ENCODE results near the gene FOXE1. TPM values are rescaled to one million over a fixed set of nuclear protein-coding genes. Genes with fewer than 3 reads are reported as not detected.
A peak's percentile ranks its signal among the peaks of the same experiment; 100 is the strongest.

Gene FOXE1
- total RNA-seq, 1 donor, result not detected

DNA sequence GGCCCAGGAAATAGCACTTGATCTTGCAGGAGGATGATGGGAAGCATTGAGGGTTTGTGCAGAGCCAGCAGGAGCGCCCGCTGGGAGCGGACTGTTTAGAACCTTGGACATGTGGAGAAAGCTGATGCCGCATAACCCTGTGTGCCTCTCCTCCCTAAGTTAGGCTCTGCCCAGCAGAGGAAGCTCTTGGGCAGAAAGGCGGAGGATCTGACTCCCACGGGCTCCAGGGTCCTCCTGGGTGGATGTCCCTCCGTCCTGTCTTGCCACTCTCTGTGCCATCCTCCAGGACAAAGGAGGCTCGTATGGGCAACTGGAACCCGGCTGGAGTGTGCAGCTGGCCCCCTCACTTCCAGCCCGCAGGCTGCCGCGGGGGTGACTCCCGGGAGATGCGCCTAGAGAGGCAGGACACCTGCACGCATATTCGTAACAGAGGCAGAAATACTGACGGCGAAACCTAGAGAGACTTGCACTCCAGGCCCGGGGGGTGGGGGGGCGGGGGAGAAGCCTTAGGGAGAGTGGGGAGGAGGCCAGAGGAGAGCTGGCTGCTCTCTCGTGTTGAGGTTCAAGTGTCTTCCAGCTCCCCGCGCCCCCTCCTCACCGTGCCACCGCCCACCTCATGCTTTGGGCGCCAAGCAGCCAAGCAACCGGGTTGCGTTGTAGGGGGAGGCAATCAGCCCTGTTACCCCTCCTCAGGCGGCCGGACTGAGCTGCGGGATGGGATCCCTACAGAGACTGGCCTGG, 5.4 kb upstream of the FOXE1 start:
- H3K36me3 ChIP-seq (ENCODE audit: insufficient read depth, low read length), result no peaks in the 10 kb centered on the region
- peaks cover 90% of the 10 kb centered on the region for H3K27me3 ChIP-seq (ENCODE audit: insufficient read depth, low read length)
- H3K4me3 ChIP-seq (ENCODE audit: insufficient read depth, low read length), result no peak overlapping the region
- H4K20me1 ChIP-seq (ENCODE audit: insufficient read depth, low read length), result no peaks in the 10 kb centered on the region
- TF ChIP-seq CTCF (IDR thresholded peaks at IDR 0.05; ENCODE audit: extremely low read depth, low read depth, low read length), result no peak
- peak; percentile 72 for DNase-seq (ENCODE audit: insufficient read length, low spot score, missing footprints)
- H3K9me3 ChIP-seq (ENCODE audit: low read depth, low read length), result no peaks in the 10 kb centered on the region
- no peak overlapping the region for H3K27ac ChIP-seq (ENCODE audit: low read depth, low read length)
- no peak overlapping the region for H2AFZ ChIP-seq (ENCODE audit: low read length)
- H3K4me2 ChIP-seq (ENCODE audit: insufficient read depth, low read length), result no peak overlapping the region
- no peaks in the 10 kb centered on the region for H3K4me1 ChIP-seq (ENCODE audit: insufficient read depth, low read length)
- no peaks in the 10 kb centered on the region for H3K79me2 ChIP-seq (ENCODE audit: insufficient read depth, low read length)

DNA sequence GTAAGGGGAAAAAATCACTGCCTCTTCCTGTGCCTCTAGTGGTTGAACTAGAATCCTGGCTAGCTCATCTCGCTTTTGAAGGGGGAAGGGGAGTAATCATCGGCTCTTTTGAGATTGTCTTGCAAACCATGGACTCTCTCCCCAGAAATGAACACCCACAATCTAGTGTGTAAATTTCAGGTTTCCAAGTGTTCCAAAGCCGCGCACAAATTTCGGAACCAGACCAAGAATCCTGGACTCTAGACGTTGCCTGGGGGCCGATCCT, 4.9 kb upstream of the FOXE1 start:
- peaks cover 89% of the 10 kb centered on the region for H3K27me3 ChIP-seq (ENCODE audit: insufficient read depth, low read length)

DNA sequence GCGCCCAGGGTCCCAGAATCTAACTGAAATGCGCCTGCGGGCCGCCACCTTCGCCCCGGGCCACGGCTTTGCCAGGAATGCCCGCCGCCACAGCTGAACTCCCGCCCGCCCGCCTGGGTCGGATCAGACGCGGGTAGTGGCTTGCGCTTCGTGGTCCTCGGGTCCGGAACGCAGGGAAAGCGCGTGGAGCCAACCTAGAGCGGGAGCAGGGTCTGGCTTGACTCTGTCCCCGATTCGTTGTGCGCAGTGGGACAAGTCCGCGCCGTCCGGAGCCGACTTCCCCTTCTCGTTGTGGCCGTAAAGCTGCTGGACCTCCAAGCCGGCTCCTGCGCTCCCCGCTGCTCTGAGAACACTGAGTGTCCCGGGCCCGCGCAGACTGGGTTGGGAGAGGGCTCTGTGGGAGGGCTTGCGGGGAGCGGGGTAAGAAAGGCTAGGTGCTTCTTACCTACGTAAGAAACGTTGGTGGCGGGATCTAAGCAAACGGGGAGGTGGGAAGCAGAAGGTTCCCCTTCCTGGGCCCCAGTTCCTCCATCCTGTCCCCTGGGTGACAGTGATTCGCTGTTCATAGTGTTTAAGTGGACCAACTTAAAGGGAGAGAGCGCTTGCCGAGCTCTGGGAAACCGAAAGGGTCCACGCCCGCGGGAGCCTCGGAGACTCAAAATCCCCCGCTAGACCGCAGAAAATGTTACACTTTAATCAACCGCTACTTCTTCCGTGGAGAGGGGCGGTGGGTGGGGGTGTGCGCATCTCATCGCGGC, 4.4 kb upstream of the FOXE1 start:
- peak; percentile 72 for DNase-seq (ENCODE audit: insufficient read length, low spot score, missing footprints)
- Histone ChIP-seq H3K27me3 (ENCODE audit: insufficient read depth, low read length) (peaks cover 90% of the 10 kb centered on the region), H3K36me3 (ENCODE audit: insufficient read depth, low read length) (no peaks in the 10 kb centered on the region), H3K79me2 (ENCODE audit: insufficient read depth, low read length) (no peaks in the 10 kb centered on the region), H3K4me1 (ENCODE audit: insufficient read depth, low read length) (no peaks in the 10 kb centered on the region), H4K20me1 (ENCODE audit: insufficient read depth, low read length) (no peaks in the 10 kb centered on the region), H2AFZ (ENCODE audit: low read length) (no peak overlapping the region), H3K4me2 (ENCODE audit: insufficient read depth, low read length) (peak overlapping the region; percentile 43), H3K9me3 (ENCODE audit: low read depth, low read length) (no peaks in the 10 kb centered on the region), H3K27ac (ENCODE audit: low read depth, low read length) (no peak overlapping the region), H3K4me3 (ENCODE audit: insufficient read depth, low read length) (no peak overlapping the region)
- TF ChIP-seq CTCF (IDR thresholded peaks at IDR 0.05; ENCODE audit: extremely low read depth, low read depth, low read length), result no peak

More for the DNA sequence above, 4.9 kb upstream of the FOXE1 start:
- no peaks in the 10 kb centered on the region for H3K79me2 ChIP-seq (ENCODE audit: insufficient read depth, low read length)
- no peaks in the 10 kb centered on the region for H3K9me3 ChIP-seq (ENCODE audit: low read depth, low read length)
- no peak overlapping the region for H3K27ac ChIP-seq (ENCODE audit: low read depth, low read length)
- peak; percentile 91 for DNase-seq (ENCODE audit: insufficient read length, low spot score, missing footprints)
- H3K36me3 ChIP-seq (ENCODE audit: insufficient read depth, low read length), result no peaks in the 10 kb centered on the region
- no peak for TF ChIP-seq CTCF (IDR thresholded peaks at IDR 0.05; ENCODE audit: extremely low read depth, low read depth, low read length)
- no peak overlapping the region for H3K4me2 ChIP-seq (ENCODE audit: insufficient read depth, low read length)
- H2AFZ ChIP-seq (ENCODE audit: low read length), result no peak overlapping the region
- H3K4me1 ChIP-seq (ENCODE audit: insufficient read depth, low read length), result no peaks in the 10 kb centered on the region
- no peak overlapping the region for H3K4me3 ChIP-seq (ENCODE audit: insufficient read depth, low read length)
- no peaks in the 10 kb centered on the region for H4K20me1 ChIP-seq (ENCODE audit: insufficient read depth, low read length)

DNA sequence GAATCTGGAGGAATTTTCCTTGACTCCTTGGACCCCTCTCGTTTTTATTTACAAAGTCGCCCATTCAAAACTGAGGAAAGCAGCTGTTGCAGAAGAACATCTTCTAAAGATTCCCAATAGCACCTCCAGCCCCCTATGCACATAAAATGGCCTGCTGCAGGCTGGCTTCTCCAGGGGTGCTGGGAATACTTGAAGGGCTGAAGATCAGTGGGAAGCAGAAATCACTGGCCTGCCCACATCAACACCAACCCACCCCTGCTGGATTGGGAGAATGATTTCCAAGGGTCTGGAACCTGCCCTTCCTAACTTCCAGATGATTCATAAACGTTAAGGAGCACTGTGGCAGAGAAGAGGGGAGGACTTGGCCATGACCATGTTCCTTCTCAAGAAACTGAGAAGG, 3.0 kb upstream of the FOXE1 start:
- Histone ChIP-seq H3K9me3 (ENCODE audit: low read depth, low read length) (no peaks in the 10 kb centered on the region), H3K4me1 (ENCODE audit: insufficient read depth, low read length) (no peaks in the 10 kb centered on the region), H3K79me2 (ENCODE audit: insufficient read depth, low read length) (no peaks in the 10 kb centered on the region), H3K27me3 (ENCODE audit: insufficient read depth, low read length) (peaks cover 96% of the 10 kb centered on the region), H3K4me2 (ENCODE audit: insufficient read depth, low read length) (no peak overlapping the region), H3K36me3 (ENCODE audit: insufficient read depth, low read length) (no peaks in the 10 kb centered on the region), H3K27ac (ENCODE audit: low read depth, low read length) (no peak overlapping the region), H3K4me3 (ENCODE audit: insufficient read depth, low read length) (no peak overlapping the region), H2AFZ (ENCODE audit: low read length) (no peak overlapping the region), H4K20me1 (ENCODE audit: insufficient read depth, low read length) (no peaks in the 10 kb centered on the region)
- no peak for TF ChIP-seq CTCF (IDR thresholded peaks at IDR 0.05; ENCODE audit: extremely low read depth, low read depth, low read length)
- DNase-seq (ENCODE audit: insufficient read length, low spot score, missing footprints), result no peak
